Measurements from ENCODE around the gene AK2.
"Not testable (repeated sequence)": the region's sequence is repeated elsewhere in the genome, so short reads cannot be mapped to it uniquely, and the experiment has no call there.

The AK2 gene

GRCh38 chr1:32998997-32999396 is 37.7 kb downstream of the AK2 start:
- no peak for DNase-seq (ENCODE audit: low spot score)

- no peak for DNase-seq (ENCODE audit: low spot score)
Observed at GRCh38 chr1:32998064-32998463, 38.6 kb downstream of the AK2 start.

DNA sequence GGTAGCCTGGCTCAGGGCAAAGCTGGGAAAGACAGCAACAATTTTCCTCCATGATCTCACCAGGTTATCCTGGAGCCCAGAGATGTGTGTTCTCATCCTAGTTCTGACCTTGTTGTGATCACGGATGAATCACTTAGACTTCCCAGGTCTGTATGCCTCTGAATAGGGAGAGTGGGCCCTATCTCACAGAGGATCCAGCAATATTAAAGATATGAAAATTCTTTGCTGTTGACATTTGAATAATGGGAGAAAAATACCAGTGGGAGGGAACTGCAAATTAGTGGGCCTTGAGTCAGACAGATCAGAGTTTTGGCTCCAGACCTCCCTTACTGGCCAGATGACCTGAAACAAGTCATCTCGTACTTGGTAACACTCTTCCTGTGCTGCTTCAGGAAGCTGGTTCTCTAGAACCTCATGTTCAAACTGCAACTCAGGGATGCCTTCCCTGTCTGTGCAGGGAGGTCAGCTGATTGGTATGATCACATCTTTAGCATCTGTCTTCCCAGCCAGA is 39.2 kb downstream of the AK2 start:
- no peak for DNase-seq (ENCODE audit: low spot score)

GRCh38 chr1:32993324-32993636 is 43.4 kb downstream of the AK2 start:
- DNase-seq (ENCODE audit: low spot score) = not testable (repeated sequence)

DNA sequence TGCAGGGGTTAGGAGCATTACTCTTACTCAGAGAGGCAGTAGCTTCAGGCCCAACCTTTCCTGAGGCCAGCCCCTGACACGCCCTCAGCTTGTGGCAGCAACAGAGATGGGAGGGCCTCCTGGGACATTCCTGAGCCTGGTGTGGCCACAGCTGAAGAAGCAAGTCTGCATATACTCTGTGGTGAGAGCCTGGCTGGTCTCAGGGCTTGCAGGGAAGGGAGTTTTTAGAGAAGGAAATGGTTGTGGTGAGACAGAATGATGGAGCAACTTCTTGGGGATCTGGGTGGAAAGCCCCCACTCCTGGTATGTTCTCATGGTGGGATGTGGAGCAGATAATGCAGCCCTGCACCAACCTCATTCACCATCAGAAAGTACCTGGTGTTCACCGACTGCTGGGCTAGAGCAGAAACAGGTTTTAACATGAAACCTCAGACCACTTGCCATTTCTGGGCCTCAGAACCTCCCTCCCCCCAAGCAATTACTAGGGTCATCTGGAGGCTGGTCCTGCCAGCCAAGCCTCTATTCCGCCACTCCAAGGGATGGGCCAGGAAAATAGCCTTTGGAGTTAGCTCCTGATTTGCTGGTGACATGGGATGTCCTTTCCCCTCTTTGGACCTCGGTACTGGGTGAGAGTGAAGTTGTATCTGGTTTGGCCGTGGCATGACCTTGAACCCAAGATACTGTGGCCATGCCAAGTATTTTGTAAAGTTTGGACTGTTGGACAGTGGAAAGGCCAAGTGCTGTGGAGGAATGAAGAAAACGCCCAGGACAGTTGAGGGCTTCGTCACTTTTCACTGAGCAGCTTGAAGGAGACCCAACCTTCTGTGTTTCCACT is 44.0 kb downstream of the AK2 start:
- peak; percentile 91 for DNase-seq (ENCODE audit: low spot score)

- no peak for DNase-seq (ENCODE audit: low spot score)
Observed at GRCh38 chr1:32991819-32992488, 44.7 kb downstream of the AK2 start.

GRCh38 chr1:32991386-32991785 is 45.3 kb downstream of the AK2 start:
- DNase-seq (ENCODE audit: low spot score) = no peak

DNA sequence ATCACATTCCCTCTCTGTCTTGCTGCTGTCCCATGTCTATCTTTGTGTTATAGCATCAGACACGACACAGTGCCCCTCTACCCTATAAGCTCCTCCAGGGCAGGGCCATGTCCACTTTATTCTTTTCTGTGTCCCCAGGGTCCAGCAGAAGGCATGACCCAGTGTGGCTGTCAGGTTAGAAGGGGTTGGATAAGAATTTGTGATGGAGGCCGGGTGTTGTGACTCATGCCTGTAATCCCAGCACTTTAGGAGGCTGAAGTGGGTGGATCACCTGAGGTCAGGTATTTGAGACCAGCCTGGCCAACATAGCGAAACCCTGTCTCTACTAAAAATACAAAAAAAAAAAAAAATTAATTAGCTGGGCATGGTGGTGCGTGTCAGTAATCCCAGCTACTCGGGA is 45.8 kb downstream of the AK2 start:
- DNase-seq (ENCODE audit: low spot score) = no peak

- peak; percentile 43 for DNase-seq (ENCODE audit: low spot score)
Observed at GRCh38 chr1:32989160-32990050, 47.3 kb downstream of the AK2 start.

DNA sequence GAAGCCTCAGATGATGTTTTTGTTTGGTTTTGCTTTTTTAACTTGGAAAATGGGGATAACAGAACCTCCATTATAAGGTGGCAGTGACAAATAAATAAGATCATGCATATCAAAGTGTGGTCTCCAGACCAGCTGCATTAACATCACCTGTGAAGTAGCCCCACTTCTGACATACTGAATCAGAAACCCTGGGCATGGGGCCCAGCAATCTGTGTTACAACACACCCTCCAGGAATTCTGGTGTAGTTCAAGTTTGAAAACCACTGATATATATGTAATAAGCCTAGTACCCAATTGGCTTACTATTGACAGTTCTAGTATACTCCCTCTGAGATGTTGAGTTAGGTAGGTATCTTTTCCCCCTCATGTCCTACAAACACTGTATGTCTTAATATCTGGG is 48.0 kb downstream of the AK2 start:
- no peak for DNase-seq (ENCODE audit: low spot score)

DNA sequence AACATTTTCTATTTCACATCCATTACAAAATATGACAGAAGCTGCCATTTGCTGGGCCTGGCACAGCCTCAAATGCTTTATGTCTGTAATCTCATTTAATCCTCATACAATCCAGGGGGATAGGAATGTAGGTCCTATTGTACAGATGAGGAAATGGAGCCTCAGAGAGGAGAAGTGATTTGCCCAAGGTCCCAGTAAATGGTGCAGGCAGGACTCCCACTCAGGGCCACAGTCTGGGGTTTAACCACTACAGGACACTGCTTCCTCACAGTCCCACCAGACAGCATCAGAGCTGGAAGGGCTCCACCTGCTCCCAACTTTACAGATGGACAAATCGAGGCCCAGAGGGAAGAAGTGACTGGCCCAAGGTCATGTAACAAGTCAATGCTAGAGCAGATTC is 51.5 kb downstream of the AK2 start:
- DNase-seq (ENCODE audit: low spot score) = no peak

DNA sequence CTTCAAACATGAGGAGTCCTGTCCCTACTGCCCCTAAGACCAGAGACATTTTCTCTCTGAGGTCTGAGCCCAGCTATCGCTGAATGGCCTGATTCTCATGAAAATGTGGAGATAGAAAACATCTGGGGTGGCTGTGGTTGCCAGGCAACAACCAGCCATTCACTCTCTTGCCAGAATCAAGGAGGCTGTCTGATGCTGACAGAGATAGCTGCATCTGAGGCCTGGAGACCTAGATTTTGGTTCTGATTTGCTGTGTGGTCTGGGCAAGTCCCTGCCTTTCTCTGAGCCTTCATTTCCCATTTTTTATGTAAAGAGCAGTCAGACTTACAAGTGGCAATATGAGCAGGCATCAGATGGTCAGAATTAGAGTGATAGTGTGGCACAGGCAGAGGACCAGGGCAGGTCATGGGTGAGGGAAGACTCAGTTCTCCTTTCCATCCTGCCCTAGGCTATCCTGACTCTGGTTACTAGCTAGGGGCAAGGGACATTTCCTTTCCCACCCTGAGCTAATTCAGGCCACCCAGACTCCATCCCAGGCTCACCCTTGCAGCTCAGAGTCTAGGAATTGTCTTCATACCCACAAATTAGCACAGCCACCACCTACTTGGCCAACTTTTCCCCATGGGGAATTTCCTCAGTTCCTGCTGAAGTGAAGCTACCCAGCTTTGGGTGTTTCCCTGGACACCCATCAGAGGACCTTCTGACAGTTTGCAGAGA is 52.1 kb downstream of the AK2 start:
- DNase-seq (ENCODE audit: low spot score) = no peak

GRCh38 chr1:32984090-32984454 is 52.6 kb downstream of the AK2 start:
- no peak for DNase-seq (ENCODE audit: low spot score)

DNA sequence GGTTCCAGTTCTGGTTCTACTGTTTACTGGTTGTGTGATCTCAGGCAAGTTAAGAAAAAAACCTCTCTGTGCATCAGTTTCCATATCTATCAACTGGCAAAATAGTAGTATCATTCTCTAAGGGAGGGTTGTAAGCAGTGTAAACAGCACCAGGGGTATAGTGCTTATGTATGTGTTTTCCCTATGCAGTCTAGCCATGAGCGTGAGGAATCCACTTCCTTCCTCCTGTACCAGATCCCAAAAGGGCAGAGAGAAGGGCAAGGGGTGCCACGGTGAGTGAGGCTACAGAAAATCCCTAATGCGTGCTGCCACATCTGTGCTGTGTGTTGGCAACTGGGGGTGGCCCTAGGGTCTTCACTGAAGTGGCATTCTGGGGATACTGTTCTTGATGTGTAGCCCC is 53.7 kb downstream of the AK2 start:
- DNase-seq (ENCODE audit: low spot score) = no peak

DNA sequence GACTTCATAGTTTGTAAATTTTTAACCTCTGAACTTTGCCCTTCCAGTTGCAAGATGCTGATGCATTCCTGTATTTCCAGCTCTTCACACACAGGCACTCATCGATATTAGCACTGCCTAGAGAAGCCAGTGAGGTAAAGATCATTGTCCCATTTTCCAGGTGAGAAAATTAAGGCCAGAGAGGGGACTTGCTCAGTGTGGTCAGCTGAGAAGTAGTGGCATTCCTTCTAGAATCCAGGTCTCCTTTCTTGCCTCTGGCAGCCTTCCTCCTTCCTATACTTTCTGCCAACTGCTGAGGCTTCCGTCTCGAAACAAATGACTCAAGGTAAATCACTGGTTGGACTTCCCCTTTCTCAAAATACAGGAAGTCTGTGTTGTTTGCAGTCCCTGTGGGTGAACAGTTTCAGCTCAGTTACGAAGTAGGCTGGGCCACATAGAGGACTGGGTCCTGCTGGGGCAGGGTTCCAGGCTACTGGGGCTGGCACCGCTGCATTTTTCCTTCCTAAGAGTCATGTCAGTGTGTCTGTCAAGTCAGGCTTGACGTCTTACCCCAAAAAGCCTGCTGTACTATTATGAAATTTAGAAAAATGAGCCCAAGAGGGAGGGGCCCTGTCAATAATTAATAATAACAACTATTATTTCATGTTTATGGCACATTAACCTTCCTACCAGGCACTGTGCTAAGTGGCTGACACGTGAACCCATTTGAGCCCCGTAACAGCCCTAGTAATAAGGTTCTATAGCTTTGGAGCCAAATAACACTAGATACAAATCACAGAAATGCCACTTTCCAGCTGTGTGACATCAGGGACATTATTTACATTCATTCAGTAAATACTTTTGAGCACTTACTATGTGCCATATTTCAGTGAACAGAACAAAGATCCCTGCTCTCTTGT is 55.4 kb downstream of the AK2 start:
- DNase-seq (ENCODE audit: low spot score) = no peak

GRCh38 chr1:32980080-32980479 is 56.6 kb downstream of the AK2 start:
- no peak for DNase-seq (ENCODE audit: low spot score)

- no peak for DNase-seq (ENCODE audit: low spot score)
Observed at GRCh38 chr1:32978854-32979253, 57.8 kb downstream of the AK2 start.

DNA sequence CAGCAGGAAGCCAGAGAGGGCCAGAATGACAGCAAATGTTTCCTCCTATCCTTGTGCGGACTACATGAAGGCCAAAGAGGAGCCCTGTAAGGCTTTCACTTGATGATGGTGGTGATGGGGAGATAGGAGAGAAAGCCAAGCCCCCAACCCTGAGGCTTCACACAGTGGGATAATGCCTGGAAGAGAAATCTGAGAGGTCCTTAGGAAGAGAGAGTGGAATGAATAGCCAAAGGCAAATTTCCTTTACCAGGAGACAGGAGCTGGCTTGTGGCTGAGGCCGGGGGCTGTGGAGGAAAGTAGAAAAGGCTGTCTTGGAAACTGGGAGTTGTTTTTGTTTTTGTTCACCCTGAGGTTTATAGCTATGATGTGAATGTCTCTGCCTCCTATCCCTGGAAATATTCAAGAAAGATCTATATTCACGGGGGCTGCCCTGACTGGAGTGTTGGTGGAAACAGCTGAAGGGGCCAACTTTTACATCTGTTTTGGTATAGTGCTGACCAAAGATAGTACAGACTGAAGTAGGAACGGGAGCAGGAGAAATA is 59.1 kb downstream of the AK2 start:
- no peak for DNase-seq (ENCODE audit: low spot score)

GRCh38 chr1:32975055-32975454 is 61.6 kb downstream of the AK2 start:
- DNase-seq (ENCODE audit: low spot score) = not testable (repeated sequence)

DNA sequence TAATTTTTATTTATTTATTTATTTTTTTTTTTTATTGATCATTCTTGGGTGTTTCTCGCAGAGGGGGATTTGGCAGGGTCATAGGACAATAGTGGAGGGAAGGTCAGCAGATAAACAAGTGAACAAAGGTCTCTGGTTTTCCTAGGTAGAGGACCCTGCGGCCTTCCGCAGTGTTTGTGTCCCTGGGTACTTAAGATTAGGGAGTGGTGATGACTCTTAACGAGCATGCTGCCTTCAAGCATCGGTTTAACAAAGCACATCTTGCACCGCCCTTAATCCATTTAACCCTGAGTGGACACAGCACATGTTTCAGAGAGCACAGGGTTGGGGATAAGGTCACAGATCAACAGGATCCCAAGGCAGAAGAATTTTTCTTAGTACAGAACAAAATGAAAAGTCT is 63.2 kb downstream of the AK2 start:
- DNase-seq (ENCODE audit: low spot score) = not testable (repeated sequence)

All from SW480 (cell line).